ENCODE measurements around the gene RPS17.

RPS17 gene

GRCh38 chr15:82540055-82540983 is at the start of gene RPS17:
RPS17 (minus strand) TSS chr15:82540457; CDS start chr15:82540428, 29 bp downstream.
- DNase-seq = no peak

GRCh38 chr15:82587805-82588204 is 47.5 kb upstream of the RPS17 start:
- DNase-seq = no peak

- no peak for DNase-seq
Measured at GRCh38 chr15:82585072-82585471, 44.8 kb upstream of the RPS17 start.

GRCh38 chr15:82580713-82581112 is 40.5 kb upstream of the RPS17 start:
- no peak for DNase-seq

- DNase-seq = no peak
Measured at GRCh38 chr15:82575335-82575734, 35.1 kb upstream of the RPS17 start.

GRCh38 chr15:82572986-82573385 is 32.7 kb upstream of the RPS17 start:
- DNase-seq = no peak

GRCh38 chr15:82572311-82572710 is 32.1 kb upstream of the RPS17 start:
- no peak for DNase-seq

- no peak for DNase-seq
Measured at GRCh38 chr15:82571722-82572222, 31.5 kb upstream of the RPS17 start.

- no peak for DNase-seq
Measured at GRCh38 chr15:82570721-82571508, 30.7 kb upstream of the RPS17 start.

- DNase-seq = no peak
Measured at GRCh38 chr15:82569834-82570233, 29.6 kb upstream of the RPS17 start.

- DNase-seq = no peak
Measured at GRCh38 chr15:82568986-82569385, 28.7 kb upstream of the RPS17 start.

GRCh38 chr15:82567661-82568060 is 27.4 kb upstream of the RPS17 start:
- DNase-seq = no peak

- no peak for DNase-seq
Measured at GRCh38 chr15:82566690-82567089, 26.4 kb upstream of the RPS17 start.

GRCh38 chr15:82558502-82558901 is 18.2 kb upstream of the RPS17 start:
- DNase-seq = no peak

GRCh38 chr15:82556315-82557035 is 16.2 kb upstream of the RPS17 start:
- DNase-seq = no peak

GRCh38 chr15:82554849-82555248 is 14.6 kb upstream of the RPS17 start:
- no peak for DNase-seq

GRCh38 chr15:82554351-82554750 is 14.1 kb upstream of the RPS17 start:
- no peak for DNase-seq

GRCh38 chr15:82553846-82554245 is 13.6 kb upstream of the RPS17 start:
- DNase-seq = no peak

GRCh38 chr15:82552861-82553260 is 12.6 kb upstream of the RPS17 start:
- DNase-seq = no peak

GRCh38 chr15:82551646-82552247 is 11.5 kb upstream of the RPS17 start:
- DNase-seq = no peak

- DNase-seq = no peak
Measured at GRCh38 chr15:82549199-82549665, 9.0 kb upstream of the RPS17 start.

GRCh38 chr15:82548700-82549099 is 8.4 kb upstream of the RPS17 start:
- no peak for DNase-seq

Data from AML-193 (cell line).